H9 (cell line): ENCODE measurements around the gene AMPH. TPM values are rescaled to one million over a fixed set of nuclear protein-coding genes. Genes with fewer than 3 reads are reported as not detected.
A peak's percentile ranks its signal among the peaks of the same experiment; 100 is the strongest.

Experiments
- DNase-seq: peaks from one replicate; pipeline ENCODE4 v3.0.0-alpha.2; 2017
- H2AFZ ChIP-seq: one replicate; pipeline ENCODE4 v1.6.1; 2013; ENCODE audit warnings: mild to moderate bottlenecking, low read length, control low read depth, moderate library complexity
- H2AK5ac ChIP-seq: 2 replicates; pipeline ENCODE4 v1.6.1; 2013; ENCODE audit warnings: low read length, control low read depth, mixed read lengths; ENCODE audit not compliant: insufficient read length
- H2BK120ac ChIP-seq: one replicate; pipeline ENCODE4 v1.6.1; 2013; ENCODE audit warnings: low read depth, mild to moderate bottlenecking, low read length, control low read depth, inconsistent platforms; ENCODE audit not compliant: poor library complexity, severe bottlenecking
- H2BK12ac ChIP-seq: 2 replicates; pipeline ENCODE4 v1.6.1; 2013; ENCODE audit warnings: low read length, control low read depth, mixed read lengths, low read depth; ENCODE audit not compliant: insufficient read length
- H2BK15ac ChIP-seq: 2 replicates; pipeline ENCODE4 v1.6.1; 2013; ENCODE audit warnings: low read depth, low read length, control low read depth
- H2BK20ac ChIP-seq: one replicate; pipeline ENCODE4 v1.6.1; 2013; ENCODE audit warnings: low read depth, mild to moderate bottlenecking, low read length, control low read depth, inconsistent platforms; ENCODE audit not compliant: poor library complexity, severe bottlenecking
- H2BK5ac ChIP-seq: 2 replicates; pipeline ENCODE4 v1.6.1; 2013; ENCODE audit warnings: low read length, control low read depth, mixed read lengths; ENCODE audit not compliant: insufficient read length
- H3K14ac ChIP-seq: 2 replicates; pipeline ENCODE4 v1.6.1; 2013; ENCODE audit warnings: low read length, control low read depth; ENCODE audit not compliant: insufficient read depth
- H3K18ac ChIP-seq: 2 replicates; pipeline ENCODE4 v1.6.1; 2013; ENCODE audit warnings: low read depth, mild to moderate bottlenecking, mixed read lengths, low read length, control low read depth; ENCODE audit not compliant: insufficient read length
- H3K23ac ChIP-seq: 2 replicates; pipeline ENCODE4 v1.6.1; 2013; ENCODE audit warnings: low read length, control low read depth, mixed read lengths, low read depth; ENCODE audit not compliant: insufficient read length
- H3K23me2 ChIP-seq: 2 replicates; pipeline ENCODE4 v1.6.1; 2013; ENCODE audit warnings: low read depth, mild to moderate bottlenecking, mixed read lengths, low read length, control low read depth; ENCODE audit not compliant: insufficient read length, poor library complexity, severe bottlenecking
- H3K27ac ChIP-seq: 2 replicates; pipeline ENCODE4 v1.5.1; 2013; ENCODE audit warnings: low read length, control low read depth, mixed read lengths, low read depth; ENCODE audit not compliant: insufficient read length
- H3K27me3 ChIP-seq: 2 replicates; pipeline ENCODE4 v1.6.1; 2013; ENCODE audit warnings: low read length, control low read depth, inconsistent platforms; ENCODE audit not compliant: insufficient read depth
- H3K4ac ChIP-seq: 2 replicates; pipeline ENCODE4 v1.6.1; 2013; ENCODE audit warnings: low read depth, mild to moderate bottlenecking, control low read depth, inconsistent platforms, low read length, moderate library complexity
- H3K4me1 ChIP-seq: 2 replicates; pipeline ENCODE4 v1.6.1; 2013; ENCODE audit warnings: low read length, control low read depth, inconsistent platforms; ENCODE audit not compliant: insufficient read depth
- H3K4me2 ChIP-seq: 2 replicates; pipeline ENCODE4 v1.6.1; 2013; ENCODE audit warnings: low read length, control low read depth, mixed read lengths; ENCODE audit not compliant: insufficient read length, insufficient read depth
- H3K56ac ChIP-seq: 2 replicates; pipeline ENCODE4 v1.6.1; 2013; ENCODE audit warnings: low read depth, mild to moderate bottlenecking, mixed read lengths, low read length, control low read depth; ENCODE audit not compliant: insufficient read length
- H3K79me1 ChIP-seq: 2 replicates; pipeline ENCODE4 v1.6.1; 2013; ENCODE audit warnings: low read depth, mild to moderate bottlenecking, moderate library complexity, low read length, control low read depth, inconsistent platforms; ENCODE audit not compliant: insufficient read depth, poor library complexity, severe bottlenecking
- H3K79me2 ChIP-seq: 2 replicates; pipeline ENCODE4 v1.6.1; 2013; ENCODE audit warnings: low read length, control low read depth, inconsistent platforms; ENCODE audit not compliant: insufficient read depth
- H3K9ac ChIP-seq: 2 replicates; pipeline ENCODE4 v1.6.1; 2013; ENCODE audit warnings: low read length, control low read depth, mixed read lengths; ENCODE audit not compliant: insufficient read length; ENCODE audit errors: extremely low read depth
- H3K9me3 ChIP-seq: one replicate; pipeline ENCODE4 v1.6.1; 2013; ENCODE audit warnings: low read depth, low read length, inconsistent platforms; ENCODE audit not compliant: control insufficient read depth
- H3T11ph ChIP-seq: one replicate; pipeline ENCODE4 v1.6.1; 2013; ENCODE audit warnings: mild to moderate bottlenecking, low read length, control low read depth, inconsistent platforms
- H4K20me1 ChIP-seq: one replicate; pipeline ENCODE4 v1.6.1; 2013; ENCODE audit not compliant: control insufficient read depth, insufficient read length, insufficient read depth
- H4K5ac ChIP-seq: 2 replicates; pipeline ENCODE4 v1.6.1; 2013; ENCODE audit warnings: low read depth, mild to moderate bottlenecking, mixed read lengths, low read length, control low read depth; ENCODE audit not compliant: insufficient read length
- H4K8ac ChIP-seq: replicated peaks from 2 replicates; pipeline ENCODE4 v1.6.1; 2013; ENCODE audit warnings: low read length, control low read depth, mixed read lengths, low read depth; ENCODE audit not compliant: insufficient read length
- H4K91ac ChIP-seq: 2 replicates; pipeline ENCODE4 v1.6.1; 2013; ENCODE audit warnings: low read depth, mild to moderate bottlenecking, moderate library complexity, mixed read lengths, low read length, control low read depth; ENCODE audit not compliant: insufficient read length
- H3K27ac Mint-ChIP-seq, 3 experiments: 2 replicates in 2 of 3; 3 replicates in 1 of 3; pipeline ENCODE4 v1.8.0; 2020 to 2021; ENCODE audit warnings: mixed read lengths in 3 of 3, mild to moderate bottlenecking in 1 of 3, moderate library complexity in 1 of 3
- H3K27me3 Mint-ChIP-seq: 2 replicates; pipeline ENCODE4 v1.8.0; 2021; ENCODE audit warnings: low read depth, mild to moderate bottlenecking, moderate library complexity, mixed read lengths
- H3K36me3 Mint-ChIP-seq, 3 experiments: 2 replicates in 2 of 3; 3 replicates in 1 of 3; pipeline ENCODE4 v1.8.0; 2020 to 2021; ENCODE audit warnings: low read depth in 3 of 3, mixed read lengths in 3 of 3; ENCODE audit not compliant: insufficient read depth in 1 of 3
- H3K4me1 Mint-ChIP-seq, 2 experiments: 2 replicates each; pipeline ENCODE4 v1.8.0; 2020; ENCODE audit warnings: mixed read lengths in 2 of 2
- H3K4me3 Mint-ChIP-seq, 2 experiments: 2 replicates in 1 of 2; 3 replicates in 1 of 2; pipeline ENCODE4 v1.8.0; 2020 to 2021; ENCODE audit warnings: mild to moderate bottlenecking in 2 of 2, mixed read lengths in 2 of 2, moderate library complexity in 1 of 2
- H3K9me3 Mint-ChIP-seq, 2 experiments: 2 replicates in 1 of 2; 3 replicates in 1 of 2; pipeline ENCODE4 v1.8.0; 2020; ENCODE audit warnings: mild to moderate bottlenecking in 2 of 2, mixed read lengths in 2 of 2, moderate library complexity in 1 of 2
- WGBS: extraction: QIAGEN DNeasy Blood & Tissue Kit; methylation state at CpG from one replicate; pipeline ENCODE4 v1.1.7; 2013; ENCODE audit warnings: missing lambda C conversion rate, low lambda C conversion rate, mixed read lengths; ENCODE audit not compliant: insufficient read length; ENCODE audit errors: extremely low coverage; 5-methylcytosine and 5-hydroxymethylcytosine counted together
- long read RNA-seq: library from polyadenylated mRNA; unstranded; transcript quantifications from one replicate; pipeline ENCODE4 v2.0.0, GENCODE V29; 2020
- total RNA-seq: library from RNA; stranded (reverse); gene quantifications from 2 replicates; pipeline ENCODE4 v1.2.1, GENCODE V29; 2021
- TF ChIP-seq, protein P1 (sequence below): fragments of 200-600 bp; sonication (generic); conservative IDR thresholded peaks from 3 replicates; pipeline ENCODE4 v1.8.0; 2021; ENCODE audit warnings: antibody characterized with exemption, mild to moderate bottlenecking

Gene AMPH
- total RNA-seq: 4.5 and 4.8 TPM in 2 replicates
- long read RNA-seq, transcript AMPH-201 (20 exons, 3,145 nt): major isoform, 6 of 16 reads
- long read RNA-seq, partial matches to known transcripts: 3 of 16 reads
- long read RNA-seq, other reads (novel, unspliced or antisense): 6 of 16 reads

DNA sequence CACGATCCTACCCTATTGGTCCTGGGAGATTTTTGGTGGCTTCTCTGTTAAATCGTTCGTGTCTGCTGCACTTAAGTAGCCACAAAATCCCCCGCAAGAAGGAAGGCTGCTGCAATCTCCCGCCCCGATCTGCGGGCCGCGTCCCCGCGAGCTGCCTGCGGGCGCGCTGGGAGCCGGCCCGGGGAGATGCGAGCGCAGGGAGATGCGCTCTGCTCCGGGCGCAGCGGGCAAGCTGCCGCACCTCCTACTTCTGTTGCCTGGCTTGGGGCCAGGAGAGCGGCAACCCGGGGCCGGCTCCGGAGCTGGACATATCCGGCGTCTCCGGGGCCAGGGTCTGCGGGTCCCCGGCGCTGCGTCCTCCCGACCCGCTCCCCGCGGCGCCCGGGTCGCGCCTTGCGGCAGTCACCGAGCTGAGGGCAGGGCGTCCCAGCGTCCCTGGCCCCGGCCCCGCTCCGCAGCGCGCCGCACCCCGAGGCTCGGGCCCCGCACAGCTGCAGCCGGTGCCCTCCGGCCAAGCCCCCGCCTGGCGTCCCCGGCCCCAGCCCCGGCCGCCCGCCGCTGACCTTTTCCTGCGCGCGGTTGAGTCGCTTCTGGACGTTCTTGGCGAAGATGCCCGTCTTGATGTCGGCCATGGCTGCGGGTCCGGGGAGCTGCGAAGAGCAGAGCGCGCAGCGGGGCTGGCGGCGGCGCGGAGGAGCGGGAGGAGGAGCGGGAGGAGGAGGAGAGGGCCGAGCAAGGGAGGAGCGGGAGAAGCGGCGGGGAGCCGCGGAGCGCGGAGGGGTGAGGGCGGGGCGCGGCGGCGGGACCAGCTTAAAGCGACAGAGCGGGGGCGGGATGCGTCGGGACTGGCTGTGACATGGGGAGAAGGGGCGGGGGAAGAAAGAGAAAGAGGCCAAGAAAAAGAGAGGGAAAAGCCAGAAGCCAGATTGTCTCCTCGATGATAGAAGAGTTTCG, at the start of gene AMPH:
TSS of gene AMPH (minus strand) at position 654 of the 954 bp plus-strand sequence. CDS start at position 632, 22 bp downstream.
- peak within 1 kb of the TSS; percentile 19 for H3K9ac ChIP-seq
- peak within 1 kb of the TSS; percentile 89 for H3K4me2 ChIP-seq
- TF ChIP-seq, protein P1, sequence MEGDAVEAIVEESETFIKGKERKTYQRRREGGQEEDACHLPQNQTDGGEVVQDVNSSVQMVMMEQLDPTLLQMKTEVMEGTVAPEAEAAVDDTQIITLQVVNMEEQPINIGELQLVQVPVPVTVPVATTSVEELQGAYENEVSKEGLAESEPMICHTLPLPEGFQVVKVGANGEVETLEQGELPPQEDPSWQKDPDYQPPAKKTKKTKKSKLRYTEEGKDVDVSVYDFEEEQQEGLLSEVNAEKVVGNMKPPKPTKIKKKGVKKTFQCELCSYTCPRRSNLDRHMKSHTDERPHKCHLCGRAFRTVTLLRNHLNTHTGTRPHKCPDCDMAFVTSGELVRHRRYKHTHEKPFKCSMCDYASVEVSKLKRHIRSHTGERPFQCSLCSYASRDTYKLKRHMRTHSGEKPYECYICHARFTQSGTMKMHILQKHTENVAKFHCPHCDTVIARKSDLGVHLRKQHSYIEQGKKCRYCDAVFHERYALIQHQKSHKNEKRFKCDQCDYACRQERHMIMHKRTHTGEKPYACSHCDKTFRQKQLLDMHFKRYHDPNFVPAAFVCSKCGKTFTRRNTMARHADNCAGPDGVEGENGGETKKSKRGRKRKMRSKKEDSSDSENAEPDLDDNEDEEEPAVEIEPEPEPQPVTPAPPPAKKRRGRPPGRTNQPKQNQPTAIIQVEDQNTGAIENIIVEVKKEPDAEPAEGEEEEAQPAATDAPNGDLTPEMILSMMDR: no peak

More for the DNA sequence above, at the start of gene AMPH:
- H3K79me1 ChIP-seq: no peaks in the 10 kb centered on the region
- H2AFZ ChIP-seq: no peak within 1 kb of the TSS
- H3K4me1 ChIP-seq: no peaks in the 10 kb centered on the region; the same call in 1 of the 2 replicates
- Mint-ChIP-seq H3K36me3 (no peaks in the 10 kb centered on the region; a peak in 2 of 7 replicates), H3K27me3 (peaks cover 50% of the 10 kb centered on the region), H3K9me3 (no peaks in the 10 kb centered on the region; a peak in 2 of 5 replicates), H3K27ac (no peak within 1 kb of the TSS), H3K4me3 (peak within 1 kb of the TSS; percentile 75 to 86), H3K4me1 (peaks cover 14 to 18% of the 10 kb centered on the region in 2 experiments)
- no peak within 1 kb of the TSS for H4K5ac ChIP-seq
- H4K8ac ChIP-seq: no peak within 1 kb of the TSS
- H2BK15ac ChIP-seq: no peak within 1 kb of the TSS; the same call in 1 of the 2 replicates
- H3K18ac ChIP-seq: no peak within 1 kb of the TSS
- peak within 1 kb of the TSS; percentile 2 for H3K14ac ChIP-seq
- H2BK5ac ChIP-seq: no peak within 1 kb of the TSS
- H3K23me2 ChIP-seq: no peaks in the 10 kb centered on the region
- no peak within 1 kb of the TSS for H4K91ac ChIP-seq
- peak; percentile 92 for DNase-seq
- WGBS: no CpG with 5 or more reads among the region's 105 CpGs
- no peaks in the 10 kb centered on the region for H4K20me1 ChIP-seq
- H3T11ph ChIP-seq: no peak within 1 kb of the TSS
- no peak within 1 kb of the TSS for H3K56ac ChIP-seq
- no peak within 1 kb of the TSS for H3K27ac ChIP-seq
- no peak within 1 kb of the TSS for H2BK20ac ChIP-seq
- no peak within 1 kb of the TSS for H3K23ac ChIP-seq
- peaks cover 20% of the 10 kb centered on the region; the same call in 1 of the 2 replicates for H3K27me3 ChIP-seq
- no peaks in the 10 kb centered on the region for H3K9me3 ChIP-seq
- no peak within 1 kb of the TSS for H2BK12ac ChIP-seq
- no peaks in the 10 kb centered on the region for H3K79me2 ChIP-seq
- no peak within 1 kb of the TSS for H2BK120ac ChIP-seq
- H3K4ac ChIP-seq: no peak within 1 kb of the TSS
- H2AK5ac ChIP-seq: no peak within 1 kb of the TSS
